HEK293T (cell line): ENCODE results near the gene RFC4.

ENCODE experiments used
- ARNT ChIP-seq: fragments of 450-650 bp; IDR thresholded peaks from 2 replicates; pipeline ENCODE4 v1.6.1; 2017; ENCODE audit warnings: mild to moderate bottlenecking
- BHLHE40 ChIP-seq: fragments of 450-650 bp; IDR thresholded peaks from 2 replicates; pipeline ENCODE4 v1.6.1; 2016; ENCODE audit warnings: mild to moderate bottlenecking, moderate library complexity, borderline replicate concordance
- FOXM1 ChIP-seq: fragments of 450-650 bp; IDR thresholded peaks from 2 replicates; pipeline ENCODE4 v1.6.1; 2017; ENCODE audit warnings: mild to moderate bottlenecking, borderline replicate concordance
- LEF1 ChIP-seq: fragments of 450-650 bp; IDR thresholded peaks from 2 replicates; pipeline ENCODE4 v1.6.1; 2017; ENCODE audit warnings: mild to moderate bottlenecking, borderline replicate concordance
- SUZ12 ChIP-seq: fragments of 450-650 bp; IDR thresholded peaks from 2 replicates; pipeline ENCODE4 v1.6.1; 2016; ENCODE audit warnings: mild to moderate bottlenecking
- TARDBP ChIP-seq: fragments of 450-650 bp; IDR thresholded peaks from 2 replicates; pipeline ENCODE4 v1.6.1; 2016

GRCh38 chr3:186790261-186790981, 15.9 kb downstream of the RFC4 start:
- TF ChIP-seq TARDBP (no peak), FOXM1 (no peak), SUZ12 (no peak), LEF1 (no peak), BHLHE40 (no peak), ARNT (no peak)
